IMR-90 (cell line): Measurements from ENCODE around the gene PPP1R16B. TPM values are rescaled to one million over a fixed set of nuclear protein-coding genes. Genes with fewer than 3 reads are reported as not detected.

Experiments used
- ATAC-seq: fragments of 200-7000 bp; cut with Tn5 transposase; 2 replicates; pipeline ENCODE4 v1.9.1; 2020; ENCODE audit warnings: low read depth, mild to moderate bottlenecking, moderate library complexity
- BruUV-seq: library from RNA; stranded (reverse); fragments of 400-500 nt; replicated peaks from 2 replicates; lab custom pipeline; 2021; lab: Mats Ljungman, UMichigan
- CTCF ChIA-PET: fragments of 300-600 bp; formaldehyde crosslinking; extraction: SDS; loops from one replicate; lab custom pipeline; 2021; ENCODE audit warnings: antibody characterized with exemption; lab: Yijun Ruan, JAX
- POLR2A ChIA-PET: fragments of 300-600 bp; sonication (Branson Sonifier 250); formaldehyde crosslinking; loops from one replicate; lab custom pipeline; 2022; ENCODE audit warnings: antibody characterized with exemption; ENCODE audit not compliant: unreplicated experiment; lab: Charles Lee
- DNase-seq: peaks from one replicate; pipeline ENCODE4 v3.0.0; 2013
- H2AFZ ChIP-seq: replicated peaks from 2 replicates; pipeline ENCODE3; 2013; ENCODE audit warnings: low read length, mild to moderate bottlenecking; ENCODE audit not compliant: poor library complexity
- H2AK5ac ChIP-seq: 2 replicates; pipeline ENCODE4 v1.6.1; 2013; ENCODE audit warnings: low read depth, low read length, inconsistent platforms
- H2AK9ac ChIP-seq: replicated peaks from 2 replicates; pipeline ENCODE3; 2013; ENCODE audit warnings: mild to moderate bottlenecking, low read depth, low read length, moderate library complexity; ENCODE audit not compliant: poor library complexity
- H2BK120ac ChIP-seq: 2 replicates; pipeline ENCODE4 v1.6.1; 2013; ENCODE audit warnings: low read depth, low read length, inconsistent platforms
- H2BK15ac ChIP-seq: 3 replicates; pipeline ENCODE4 v1.6.1; 2013; ENCODE audit warnings: low read depth, low read length, inconsistent platforms
- H2BK20ac ChIP-seq: 2 replicates; pipeline ENCODE4 v1.6.1; 2013; ENCODE audit warnings: low read depth, mild to moderate bottlenecking, inconsistent platforms, low read length, moderate library complexity
- H2BK5ac ChIP-seq: 2 replicates; pipeline ENCODE4 v1.6.1; 2013; ENCODE audit warnings: mild to moderate bottlenecking, low read depth, low read length, inconsistent platforms; ENCODE audit not compliant: poor library complexity, severe bottlenecking
- H3K14ac ChIP-seq: replicated peaks from 2 replicates; pipeline ENCODE4 v1.6.1; 2013; ENCODE audit warnings: low read depth, low read length, inconsistent platforms
- H3K18ac ChIP-seq: 2 replicates; pipeline ENCODE4 v1.6.1; 2013; ENCODE audit warnings: low read depth, low read length, control low read depth
- H3K23ac ChIP-seq: 2 replicates; pipeline ENCODE4 v1.6.1; 2013; ENCODE audit warnings: low read depth, low read length, inconsistent platforms
- H3K27ac ChIP-seq: 2 replicates; pipeline ENCODE4 v1.5.1; 2013; ENCODE audit warnings: mild to moderate bottlenecking, control low read depth, low read length; ENCODE audit not compliant: insufficient read depth
- H3K27me3 ChIP-seq: 2 replicates; pipeline ENCODE4 v1.6.1; 2013; ENCODE audit warnings: low read length; ENCODE audit not compliant: control insufficient read depth, insufficient read depth
- H3K36me3 ChIP-seq: 2 replicates; pipeline ENCODE4 v1.6.1; 2013; ENCODE audit warnings: low read length, mixed read lengths; ENCODE audit not compliant: control insufficient read depth, insufficient read depth
- H3K4ac ChIP-seq: 2 replicates; pipeline ENCODE4 v1.6.1; 2013; ENCODE audit warnings: low read depth, low read length, inconsistent platforms
- H3K4me1 ChIP-seq: 2 replicates; pipeline ENCODE4 v1.6.1; 2013; ENCODE audit warnings: low read length, mixed read lengths; ENCODE audit not compliant: control insufficient read depth, insufficient read depth
- H3K4me2 ChIP-seq: 2 replicates; pipeline ENCODE4 v1.6.1; 2013; ENCODE audit warnings: low read depth, mild to moderate bottlenecking, control low read depth, low read length, moderate library complexity
- H3K4me3 ChIP-seq: 2 replicates; pipeline ENCODE4 v1.5.1; 2013; ENCODE audit warnings: low read depth, mild to moderate bottlenecking, control low read depth, low read length, moderate library complexity; ENCODE audit not compliant: insufficient read depth
- H3K56ac ChIP-seq: 2 replicates; pipeline ENCODE4 v1.6.1; 2013; ENCODE audit warnings: low read length, inconsistent platforms; ENCODE audit not compliant: insufficient read depth; ENCODE audit errors: extremely low read depth
- H3K79me1 ChIP-seq, 2 experiments: 2 replicates each; pipeline ENCODE4 v1.6.1; 2013; ENCODE audit warnings: low read length in 2 of 2, inconsistent platforms in 1 of 2, low read depth in 1 of 2
- H3K9ac ChIP-seq: 2 replicates; pipeline ENCODE4 v1.6.1; 2013; ENCODE audit warnings: low read depth, low read length, control low read depth
- H3K9me1 ChIP-seq: 2 replicates; pipeline ENCODE4 v1.6.1; 2013; ENCODE audit warnings: low read length, inconsistent platforms; ENCODE audit not compliant: insufficient read depth
- H3K9me3 ChIP-seq: 2 replicates; pipeline ENCODE4 v1.6.1; 2013; ENCODE audit warnings: low read length; ENCODE audit not compliant: control insufficient read depth, insufficient read depth
- H4K20me1 ChIP-seq: 2 replicates; pipeline ENCODE4 v1.6.1; 2013; ENCODE audit warnings: low read length, inconsistent platforms; ENCODE audit not compliant: insufficient read depth
- H4K5ac ChIP-seq: 2 replicates; pipeline ENCODE4 v1.6.1; 2013; ENCODE audit warnings: mild to moderate bottlenecking, low read depth, low read length, control low read depth
- H4K8ac ChIP-seq, 2 experiments: 2 replicates each; pipeline ENCODE4 v1.6.1; 2013; ENCODE audit warnings: low read depth in 2 of 2, low read length in 2 of 2, control low read depth in 1 of 2, inconsistent platforms in 1 of 2
- H4K91ac ChIP-seq: 2 replicates; pipeline ENCODE4 v1.6.1; 2013; ENCODE audit warnings: low read depth, low read length, inconsistent platforms; ENCODE audit not compliant: insufficient read depth
- CEBPB ChIP-seq: IDR thresholded peaks from 2 replicates; pipeline ENCODE4 v1.6.1; 2012; ENCODE audit warnings: low read depth, low read length, improper control_type of control experiment
- WGBS, 2 experiments: methylation state at CpG; one replicate each; pipeline versions ENCODE4 v1.1.5 to v1.1.7; 2013; ENCODE audit warnings: missing lambda C conversion rate in 2 of 2; ENCODE audit not compliant: insufficient read length in 1 of 2; ENCODE audit errors: extremely low coverage in 2 of 2; 5-methylcytosine and 5-hydroxymethylcytosine counted together
- dilution Hi-C: fragments of 300-500 bp; cut with HindIII; formaldehyde crosslinking; loops from one replicate; pipeline ENCODE4 v1.14.3; 2018; ENCODE audit warnings: low sequenced_read_pairs; ENCODE audit not compliant: unreplicated experiment
- in situ Hi-C: fragments of 300-500 bp; cut with MboI; formaldehyde crosslinking; loops from 3 replicates; pipeline ENCODE4 v1.14.3; 2019; ENCODE audit warnings: low sequenced_read_pairs, inconsistent platforms, mixed read lengths
- intact Hi-C: fragments of 100-400 bp; cut with micrococcal nuclease; formaldehyde crosslinking; loops from 2 replicates; pipeline ENCODE4 v1.10.0; 2022
- polyA plus RNA-seq, 3 experiments: library from polyadenylated mRNA; depleted of rRNA; stranded (reverse); fragments of >200 nt; gene quantifications; 2 replicates each; pipeline ENCODE4 v1.2.3, GENCODE V29; 2012; ENCODE audit warnings: low replicate concordance in 1 of 3
- total RNA-seq: library from RNA; depleted of rRNA; stranded (reverse); fragments of >200 nt; gene quantifications from 2 replicates; pipeline ENCODE4 v1.2.3, GENCODE V29; 2012

PPP1R16B gene
- total and polyA plus RNA-seq, 2 of the 4 experiments (the other 2 are of a cell fraction): not detected

DNA sequence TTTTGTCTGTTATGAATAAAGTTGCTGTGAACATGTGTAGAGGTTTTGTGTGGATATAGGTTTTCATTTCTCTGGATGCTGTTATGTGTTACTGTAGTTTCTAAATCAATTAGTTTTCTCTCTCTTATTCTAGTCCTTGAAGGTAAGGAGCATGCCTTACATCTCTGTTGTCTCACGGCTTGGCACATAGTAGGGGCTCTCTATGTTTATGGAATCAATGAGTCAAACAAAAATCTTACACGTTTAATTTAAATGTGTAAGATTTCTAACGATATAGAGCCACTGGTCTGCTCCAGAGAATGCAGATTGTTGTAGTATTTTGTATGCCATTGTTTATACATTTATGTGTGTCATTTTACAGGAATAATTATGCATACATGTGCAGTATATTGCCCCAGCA is 141.3 kb downstream of the PPP1R16B start:
- dilution Hi-C loops: no loop called here

More for the DNA sequence above, 141.3 kb downstream of the PPP1R16B start:
- Histone ChIP-seq H2BK5ac (no peak overlapping the region), H3K4me1 (no peaks in the 10 kb centered on the region), H3K27ac (no peak overlapping the region), H2BK15ac (no peak overlapping the region), H3K4ac (no peak overlapping the region), H4K20me1 (no peaks in the 10 kb centered on the region), H3K18ac (no peak overlapping the region), H2AFZ (no peak overlapping the region), H2AK9ac (no peak overlapping the region), H3K36me3 (peaks cover 9% of the 10 kb centered on the region), H3K9ac (no peak overlapping the region), H4K5ac (no peak overlapping the region), H2BK120ac (no peak overlapping the region), H3K56ac (no peak overlapping the region), H3K4me3 (no peak overlapping the region), H4K8ac (no peak overlapping the region), H4K91ac (no peak overlapping the region), H2AK5ac (no peak overlapping the region), H3K23ac (no peak overlapping the region), H3K14ac (no peak overlapping the region), H3K9me1 (peaks cover 12% of the 10 kb centered on the region), H3K4me2 (no peak overlapping the region), H2BK20ac (no peak overlapping the region), H3K27me3 (no peaks in the 10 kb centered on the region), H3K9me3 (no peaks in the 10 kb centered on the region), H3K79me1 (peaks cover 31 to 34% of the 10 kb centered on the region in 2 experiments)
- no peak for TF ChIP-seq CEBPB
- ChIA-PET POLR2A (no interaction called here), CTCF (no interaction called here)
- intact Hi-C loops: no loop called here
- no peak for ATAC-seq
- in situ Hi-C loops: no loop called here
- no TSS peak for BruUV-seq
- no CpG with 5 or more reads among the region's 3 CpGs for WGBS, 2 experiments
- DNase-seq: no peak
